Measurements from ENCODE around the gene CCT6A. TPM values are rescaled to one million over a fixed set of nuclear protein-coding genes. Genes with fewer than 3 reads are reported as not detected.
A peak's percentile ranks its signal among the peaks of the same experiment; 100 is the strongest.

Gene CCT6A
- 211 and 221 TPM in 2 replicates for polyA plus RNA-seq (2013)

DNA sequence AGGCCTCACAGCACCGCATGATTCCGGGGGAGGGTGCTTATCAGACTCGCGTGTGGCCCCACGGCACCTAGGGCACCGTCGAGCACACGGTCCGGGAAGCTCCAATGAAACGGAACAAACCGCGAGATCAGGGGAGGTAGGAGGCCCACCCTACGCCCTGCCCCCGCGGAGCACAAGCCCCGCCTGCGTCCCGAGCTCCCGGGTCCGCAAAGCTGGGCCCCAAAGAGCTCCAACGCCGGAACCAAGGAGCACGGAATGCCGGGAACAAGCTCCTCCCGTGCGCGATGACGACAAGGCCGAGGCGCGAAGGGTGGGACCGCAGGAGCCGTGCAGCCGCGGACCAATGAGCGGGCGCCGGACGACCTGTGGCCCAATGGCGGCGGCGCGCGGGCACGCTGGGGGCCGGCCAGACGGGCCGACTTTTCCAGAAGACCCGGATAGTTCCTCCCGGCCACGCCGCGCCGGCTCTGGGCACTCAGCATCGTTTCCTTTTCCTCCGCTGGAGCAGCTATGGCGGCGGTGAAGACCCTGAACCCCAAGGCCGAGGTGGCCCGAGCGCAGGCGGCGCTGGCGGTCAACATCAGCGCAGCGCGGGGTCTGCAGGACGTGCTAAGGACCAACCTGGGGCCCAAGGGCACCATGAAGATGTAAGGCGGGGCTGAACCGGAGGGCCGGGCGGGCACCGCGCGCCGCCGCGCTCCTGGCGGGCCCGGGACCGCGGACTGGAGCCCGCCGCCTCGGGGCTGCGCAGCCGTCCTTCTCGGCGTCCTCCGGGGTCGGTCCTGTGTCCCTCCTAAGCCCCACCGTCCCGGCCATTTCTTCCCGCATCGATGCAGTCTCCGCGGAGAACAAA lies at the start of gene CCT6A, which contains the start of gene PSPH:
CCT6A (plus strand) TSS at position 427 of the 853 bp plus-strand sequence; CDS start at position 511, 84 bp downstream.
PSPH (minus strand) TSS at position 106 of the 853 bp plus-strand sequence. CDS start 30,232 bp downstream, outside the sequence.
- peak within 1 kb of the TSS; percentile 97 for H3K4me3 ChIP-seq (ENCODE audit: low read depth, low read length)
- peak within 1 kb of the TSS; percentile 97 for H4K8ac ChIP-seq (ENCODE audit: low read depth, low read length)
- peaks cover 11% of the 10 kb centered on the region for H3K79me1 ChIP-seq (ENCODE audit: low read length)
- peak within 1 kb of the TSS; percentile 98 for H3K4ac ChIP-seq (ENCODE audit: low read depth, low read length)
- peaks cover 12 to 17% of the 10 kb centered on the region in 2 experiments for H3K36me3 ChIP-seq (ENCODE audit: control insufficient read depth in 1 of 2, insufficient read depth in 2 of 2, low read length in 2 of 2)
- peak within 1 kb of the TSS; percentile 75 for H2BK120ac ChIP-seq (ENCODE audit: insufficient read depth, low read length, poor library complexity)
- H3K27me3 ChIP-seq (ENCODE audit: insufficient read depth, low read length), result no peaks in the 10 kb centered on the region
- peak within 1 kb of the TSS; percentile 97 for H4K91ac ChIP-seq (ENCODE audit: low read depth, low read length)
- H3K23ac ChIP-seq (ENCODE audit: low read length), result no peak within 1 kb of the TSS
- H3K9ac ChIP-seq (ENCODE audit: low read length), result peak within 1 kb of the TSS; percentile 96
- H3K27ac ChIP-seq (ENCODE audit: low read depth, low read length), result peak within 1 kb of the TSS; percentile 93
- peak within 1 kb of the TSS; percentile 86 for H2AK5ac ChIP-seq (ENCODE audit: low read length)
- H3K4me1 ChIP-seq (ENCODE audit: control insufficient read depth in 1 of 2, insufficient read depth in 2 of 2, low read length in 2 of 2), result peaks cover 7 to 8% of the 10 kb centered on the region in 2 experiments
- no peaks in the 10 kb centered on the region for H3K9me3 ChIP-seq (ENCODE audit: insufficient read depth, low read depth, low read length)
- peak within 1 kb of the TSS; percentile 99 for H4K12ac ChIP-seq (ENCODE audit: low read depth, low read length)
- H3K18ac ChIP-seq (ENCODE audit: low read length), result peak within 1 kb of the TSS; percentile 97
- H3K79me2 ChIP-seq (ENCODE audit: control insufficient read depth, insufficient read depth, low read length, poor library complexity), result peaks cover 23% of the 10 kb centered on the region
- peak within 1 kb of the TSS; percentile 75 for H3K4me2 ChIP-seq (ENCODE audit: low read length)
- DNase-seq, result peak; percentile 98 to 99
- H3K14ac ChIP-seq (ENCODE audit: low read length), result peak within 1 kb of the TSS; percentile 98
- H2AFZ ChIP-seq (ENCODE audit: insufficient read depth, low read length, poor library complexity), result peak within 1 kb of the TSS; percentile 84
- WGBS (ENCODE audit: extremely low coverage, insufficient coverage, insufficient read length), result no CpG with 5 or more reads among the region's 97 CpGs
- peak within 1 kb of the TSS; percentile 77 for H2BK12ac ChIP-seq (ENCODE audit: low read length)
- peak within 1 kb of the TSS; percentile 89 for H2BK5ac ChIP-seq (ENCODE audit: low read depth, low read length, poor library complexity)

DNA sequence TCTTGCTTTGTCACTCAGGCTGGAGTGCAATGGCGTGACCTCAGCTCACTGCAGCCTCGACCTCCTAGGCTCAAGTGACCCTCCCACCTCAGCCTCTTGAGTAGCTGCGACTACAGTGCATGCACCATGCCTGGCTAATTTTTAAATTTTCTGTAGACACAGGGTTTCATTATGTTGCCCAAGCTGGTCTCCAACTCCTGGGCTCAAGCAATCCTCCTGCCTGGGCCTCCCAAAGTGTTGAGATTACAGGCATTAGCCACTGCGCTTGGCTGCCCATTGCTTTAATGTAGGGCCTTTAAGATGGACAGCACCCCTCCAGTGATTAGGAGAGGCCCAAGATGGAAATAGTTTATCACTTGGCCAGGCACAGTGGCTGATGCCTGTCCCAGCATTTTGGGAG lies 47.8 kb upstream of the CCT6A start:
- Histone ChIP-seq H3K9me3 (ENCODE audit: insufficient read depth, low read depth, low read length) (no peaks in the 10 kb centered on the region), H3K9ac (ENCODE audit: low read length) (no peak overlapping the region), H2AFZ (ENCODE audit: insufficient read depth, low read length, poor library complexity) (no peak overlapping the region), H3K27me3 (ENCODE audit: insufficient read depth, low read length) (no peaks in the 10 kb centered on the region), H2BK5ac (ENCODE audit: low read depth, low read length, poor library complexity) (no peak overlapping the region), H3K27ac (ENCODE audit: low read depth, low read length) (no peak overlapping the region), H4K12ac (ENCODE audit: low read depth, low read length) (no peak overlapping the region), H3K79me2 (ENCODE audit: control insufficient read depth, insufficient read depth, low read length, poor library complexity) (no peaks in the 10 kb centered on the region), H3K18ac (ENCODE audit: low read length) (no peak overlapping the region), H3K23ac (ENCODE audit: low read length) (no peak overlapping the region), H2BK120ac (ENCODE audit: insufficient read depth, low read length, poor library complexity) (no peak overlapping the region), H3K4me3 (ENCODE audit: low read depth, low read length) (no peak overlapping the region), H3K36me3 (ENCODE audit: control insufficient read depth in 1 of 2, insufficient read depth in 2 of 2, low read length in 2 of 2) (no peaks in the 10 kb centered on the region), H3K14ac (ENCODE audit: low read length) (no peak overlapping the region), H2AK5ac (ENCODE audit: low read length) (no peak overlapping the region), H2BK12ac (ENCODE audit: low read length) (no peak overlapping the region), H3K4me2 (ENCODE audit: low read length) (no peak overlapping the region), H4K8ac (ENCODE audit: low read depth, low read length) (no peak overlapping the region), H3K4me1 (ENCODE audit: control insufficient read depth in 1 of 2, insufficient read depth in 2 of 2, low read length in 2 of 2) (peaks cover 0 to 4% of the 10 kb centered on the region in 2 experiments), H3K4ac (ENCODE audit: low read depth, low read length) (no peak overlapping the region), H4K91ac (ENCODE audit: low read depth, low read length) (no peak overlapping the region), H3K79me1 (ENCODE audit: low read length) (no peaks in the 10 kb centered on the region)
- no CpG with 5 or more reads among the region's 4 CpGs for WGBS (ENCODE audit: extremely low coverage, insufficient coverage, insufficient read length)
- no peak for DNase-seq

GRCh38 chr7:56007167-56007652 lies 44.4 kb upstream of the CCT6A start:
- WGBS (ENCODE audit: extremely low coverage, insufficient coverage, insufficient read length), result no CpG with 5 or more reads among the region's 4 CpGs
- H2AFZ ChIP-seq (ENCODE audit: insufficient read depth, low read length, poor library complexity), result no peak overlapping the region
- H3K79me2 ChIP-seq (ENCODE audit: control insufficient read depth, insufficient read depth, low read length, poor library complexity), result no peaks in the 10 kb centered on the region
- peaks cover 3 to 6% of the 10 kb centered on the region in 2 experiments for H3K36me3 ChIP-seq (ENCODE audit: control insufficient read depth in 1 of 2, insufficient read depth in 2 of 2, low read length in 2 of 2)
- peaks cover 0 to 2% of the 10 kb centered on the region in 2 experiments for H3K4me1 ChIP-seq (ENCODE audit: control insufficient read depth in 1 of 2, insufficient read depth in 2 of 2, low read length in 2 of 2)
- no peak overlapping the region for H2BK12ac ChIP-seq (ENCODE audit: low read length)
- no peak for DNase-seq
- no peak overlapping the region for H3K18ac ChIP-seq (ENCODE audit: low read length)
- H4K8ac ChIP-seq (ENCODE audit: low read depth, low read length), result no peak overlapping the region
- H3K9me3 ChIP-seq (ENCODE audit: insufficient read depth, low read depth, low read length), result no peaks in the 10 kb centered on the region
- no peaks in the 10 kb centered on the region for H3K27me3 ChIP-seq (ENCODE audit: insufficient read depth, low read length)
- H3K79me1 ChIP-seq (ENCODE audit: low read length), result no peaks in the 10 kb centered on the region
- no peak overlapping the region for H2BK120ac ChIP-seq (ENCODE audit: insufficient read depth, low read length, poor library complexity)
- no peak overlapping the region for H3K23ac ChIP-seq (ENCODE audit: low read length)
- H4K91ac ChIP-seq (ENCODE audit: low read depth, low read length), result no peak overlapping the region
- H2BK5ac ChIP-seq (ENCODE audit: low read depth, low read length, poor library complexity), result no peak overlapping the region
- H3K4me2 ChIP-seq (ENCODE audit: low read length), result no peak overlapping the region
- no peak overlapping the region for H2AK5ac ChIP-seq (ENCODE audit: low read length)
- H4K12ac ChIP-seq (ENCODE audit: low read depth, low read length), result no peak overlapping the region
- H3K4ac ChIP-seq (ENCODE audit: low read depth, low read length), result no peak overlapping the region
- no peak overlapping the region for H3K27ac ChIP-seq (ENCODE audit: low read depth, low read length)
- H3K4me3 ChIP-seq (ENCODE audit: low read depth, low read length), result no peak overlapping the region
- no peak overlapping the region for H3K14ac ChIP-seq (ENCODE audit: low read length)
- peak overlapping the region; percentile 72 for H3K9ac ChIP-seq (ENCODE audit: low read length)

- WGBS (ENCODE audit: extremely low coverage, insufficient coverage, insufficient read length), result no CpG with 5 or more reads among the region's 9 CpGs
- H3K4me3 ChIP-seq (ENCODE audit: low read depth, low read length), result no peak overlapping the region
- H2AK5ac ChIP-seq (ENCODE audit: low read length), result peak overlapping the region; percentile 9
- H4K91ac ChIP-seq (ENCODE audit: low read depth, low read length), result no peak overlapping the region
- no peaks in the 10 kb centered on the region for H3K9me3 ChIP-seq (ENCODE audit: insufficient read depth, low read depth, low read length)
- H3K14ac ChIP-seq (ENCODE audit: low read length), result no peak overlapping the region
- H3K4me2 ChIP-seq (ENCODE audit: low read length), result no peak overlapping the region
- H3K23ac ChIP-seq (ENCODE audit: low read length), result no peak overlapping the region
- H4K12ac ChIP-seq (ENCODE audit: low read depth, low read length), result no peak overlapping the region
- H4K8ac ChIP-seq (ENCODE audit: low read depth, low read length), result no peak overlapping the region
- H3K79me2 ChIP-seq (ENCODE audit: control insufficient read depth, insufficient read depth, low read length, poor library complexity), result no peaks in the 10 kb centered on the region
- no peak overlapping the region for H3K9ac ChIP-seq (ENCODE audit: low read length)
- no peak overlapping the region for H3K27ac ChIP-seq (ENCODE audit: low read depth, low read length)
- no peak overlapping the region for H2BK5ac ChIP-seq (ENCODE audit: low read depth, low read length, poor library complexity)
- H2BK12ac ChIP-seq (ENCODE audit: low read length), result no peak overlapping the region
- peaks cover 4 to 6% of the 10 kb centered on the region in 2 experiments for H3K36me3 ChIP-seq (ENCODE audit: control insufficient read depth in 1 of 2, insufficient read depth in 2 of 2, low read length in 2 of 2)
- H2AFZ ChIP-seq (ENCODE audit: insufficient read depth, low read length, poor library complexity), result no peak overlapping the region
- no peak overlapping the region for H3K18ac ChIP-seq (ENCODE audit: low read length)
- no peak for DNase-seq
- H3K4me1 ChIP-seq (ENCODE audit: control insufficient read depth in 1 of 2, insufficient read depth in 2 of 2, low read length in 2 of 2), result peaks cover 0 to 2% of the 10 kb centered on the region in 2 experiments
- no peak overlapping the region for H3K4ac ChIP-seq (ENCODE audit: low read depth, low read length)
- H2BK120ac ChIP-seq (ENCODE audit: insufficient read depth, low read length, poor library complexity), result no peak overlapping the region
- no peaks in the 10 kb centered on the region for H3K27me3 ChIP-seq (ENCODE audit: insufficient read depth, low read length)
- no peaks in the 10 kb centered on the region for H3K79me1 ChIP-seq (ENCODE audit: low read length)
These were observed 43.7 kb upstream of the CCT6A start for GRCh38 chr7:56007891-56008290.
